K562 (cell line): ENCODE data around the gene HSPA1B. TPM values are rescaled to one million over a fixed set of nuclear protein-coding genes. Genes with fewer than 3 reads are reported as not detected.
A peak's percentile ranks its signal among the peaks of the same experiment; 100 is the strongest.

ENCODE experiments used
- ATAC-seq: fragments of 200-7000 bp; cut with Tn5 transposase; 3 replicates; pipeline ENCODE4 v1.9.1; 2020; ENCODE audit warnings: moderate library complexity
- BruUV-seq: library from RNA; stranded (reverse); fragments of 400-500 nt; replicated peaks from 2 replicates; lab custom pipeline; 2021; lab: Mats Ljungman, UMichigan
- CTCF ChIA-PET: fragments of 300-600 bp; formaldehyde crosslinking; extraction: SDS; loops from one replicate; lab custom pipeline; 2021; ENCODE audit warnings: low intra/inter-chr PET ratio; lab: Yijun Ruan, JAX
- POLR2A ChIA-PET: fragments of 300-600, 350-650 bp; sonication (Branson Sonifier 250); formaldehyde crosslinking; extraction: SDS; loops from one replicate; lab custom pipeline; 2021; ENCODE audit warnings: antibody characterized with exemption, inconsistent platforms; lab: Yijun Ruan, JAX
- DNase-seq, 4 experiments: peaks; one replicate each; pipeline versions ENCODE4 v3.0.0 to v3.0.0-alpha.2; 2011 to 2018; ENCODE audit warnings: low spot score in 3 of 4, mixed read lengths in 3 of 4; ENCODE audit errors: extremely low read depth in 1 of 4
- FAIRE-seq: peaks from 2 replicates; lab custom pipeline; 2011; peaks lifted over from hg19 to GRCh38; lab: Jason Lieb, UNC
- H2AFZ ChIP-seq: 2 replicates; pipeline ENCODE4 v1.6.0; 2011; ENCODE audit warnings: low read depth, low read length, control low read depth, inconsistent platforms
- H3K27ac ChIP-seq: fragments of 200-600 bp; 3 replicates; pipeline ENCODE4 v1.8.0; 2011; ENCODE audit warnings: low read depth, mild to moderate bottlenecking, control low read depth, inconsistent platforms, low read length, moderate library complexity, mixed read lengths; ENCODE audit errors: extremely low read depth
- H3K27me3 ChIP-seq, 2 experiments: fragments of 300-600 bp in 1 of 2; 2 replicates in 1 of 2; 3 replicates in 1 of 2; pipeline versions ENCODE4 v1.6.0 to v1.8.0; 2011; ENCODE audit warnings: inconsistent platforms in 2 of 2, low read length in 2 of 2, mild to moderate bottlenecking in 1 of 2, mixed read lengths in 1 of 2, moderate library complexity in 1 of 2; ENCODE audit not compliant: control insufficient read depth in 2 of 2, insufficient read depth in 2 of 2
- H3K36me3 ChIP-seq: fragments of 300-600 bp; 3 replicates; pipeline ENCODE4 v1.8.0; 2011; ENCODE audit warnings: mild to moderate bottlenecking, low read length, inconsistent platforms; ENCODE audit not compliant: control insufficient read depth, insufficient read depth
- H3K4me1 ChIP-seq, 2 experiments: fragments of 200-600 bp in 1 of 2; replicated peaks in 1 of 2; 2 replicates in 1 of 2; 3 replicates in 1 of 2; pipeline versions ENCODE4 v1.5.1 to v1.8.0; 2011; ENCODE audit warnings: inconsistent platforms in 2 of 2, low read length in 2 of 2, mild to moderate bottlenecking in 1 of 2, mixed read lengths in 1 of 2, moderate library complexity in 1 of 2; ENCODE audit not compliant: control insufficient read depth in 2 of 2, insufficient read depth in 2 of 2
- H3K4me2 ChIP-seq: 2 replicates; pipeline ENCODE4 v1.6.1; 2011; ENCODE audit warnings: low read length, control low read depth, inconsistent platforms, mixed read lengths; ENCODE audit not compliant: insufficient read depth
- H3K4me3 ChIP-seq: fragments of 200-600 bp; sonication (generic), shearing (Covaris generic); 2 replicates; pipeline ENCODE4 v1.5.1; 2016; ENCODE audit warnings: control low read depth, inconsistent platforms
- H3K79me2 ChIP-seq: fragments of 200-600 bp; 3 replicates; pipeline ENCODE4 v1.8.0; 2011; ENCODE audit warnings: low read length, inconsistent platforms; ENCODE audit not compliant: control insufficient read depth, insufficient read depth
- H3K9ac ChIP-seq, 2 experiments: 2 replicates each; pipeline versions ENCODE4 v1.6.0 to v1.6.1; 2011; ENCODE audit warnings: low read depth in 2 of 2, low read length in 2 of 2, control low read depth in 1 of 2, inconsistent platforms in 1 of 2, mild to moderate bottlenecking in 1 of 2, mixed read lengths in 1 of 2; ENCODE audit not compliant: insufficient read depth in 1 of 2
- H3K9me1 ChIP-seq: one replicate; pipeline ENCODE4 v1.6.0; 2011; ENCODE audit warnings: inconsistent platforms, mild to moderate bottlenecking, low read length, moderate library complexity; ENCODE audit not compliant: control insufficient read depth, insufficient read depth
- H3K9me3 ChIP-seq: replicated peaks from 2 replicates; pipeline ENCODE4 v1.5.1; 2011; ENCODE audit warnings: low read depth, low read length, inconsistent platforms; ENCODE audit not compliant: control insufficient read depth, insufficient read depth
- H4K20me1 ChIP-seq: replicated peaks from 2 replicates; pipeline ENCODE4 v1.6.1; 2011; ENCODE audit warnings: low read length, inconsistent platforms, mixed read lengths; ENCODE audit not compliant: control insufficient read depth, insufficient read depth
- ESRRB ChIP-seq: fragments of 250-450 bp; sonication (Bioruptor Pico); IDR thresholded peaks from 2 replicates; pipeline ENCODE4 v1.5.0; 2020; ENCODE audit warnings: mild to moderate bottlenecking, moderate library complexity, borderline replicate concordance
- MED1 ChIP-seq: sonication (generic); formaldehyde crosslinking; IDR thresholded peaks from 2 replicates; pipeline ENCODE4 v1.8.1; 2023; ENCODE audit warnings: missing genetic modification reagents, borderline replicate concordance
- PML ChIP-seq: IDR thresholded peaks from 2 replicates; pipeline ENCODE4 v1.6.1; 2012; ENCODE audit warnings: low read length, inconsistent platforms
- POLR2AphosphoS5 ChIP-seq: IDR thresholded peaks from 2 replicates; pipeline ENCODE4 v1.6.1; 2011; ENCODE audit warnings: mild to moderate bottlenecking, low read depth, low read length, moderate library complexity; ENCODE audit not compliant: control insufficient read depth, insufficient read depth
- POLR2G ChIP-seq: fragments of 200-400 bp; formaldehyde crosslinking; IDR thresholded peaks from 2 replicates; pipeline ENCODE4 v1.6.1; 2017; ENCODE audit warnings: low read depth, mild to moderate bottlenecking, antibody characterized with exemption, low read length, moderate library complexity
- RBFOX2 ChIP-seq: fragments of 200-400 bp; formaldehyde crosslinking; IDR thresholded peaks from 2 replicates; pipeline ENCODE4 v1.6.1; 2017; ENCODE audit warnings: low read depth, mild to moderate bottlenecking, low read length, moderate library complexity
- SNRNP70 ChIP-seq: fragments of 200-400 bp; formaldehyde crosslinking; optimal IDR thresholded peaks from 2 replicates; pipeline ENCODE3; 2017; ENCODE audit warnings: low read depth, low read length
- SUPT5H ChIP-seq: fragments of 450-650 bp; IDR thresholded peaks from 2 replicates; pipeline ENCODE4 v1.6.1; 2016
- USF2 ChIP-seq: sonication (generic); formaldehyde crosslinking; IDR thresholded peaks from 2 replicates; pipeline ENCODE4 v1.5.0; 2020; ENCODE audit warnings: missing genetic modification reagents
- ZNF398 ChIP-seq: fragments of 250-450 bp; sonication (Bioruptor Pico); IDR thresholded peaks from 2 replicates; pipeline ENCODE4 v1.8.0; 2021; ENCODE audit warnings: moderate library complexity, mild to moderate bottlenecking, inconsistent platforms
- ZNF586 ChIP-seq: fragments of 450-650 bp; formaldehyde crosslinking; conservative IDR thresholded peaks from 2 replicates; pipeline ENCODE4 v1.4.0; 2020; ENCODE audit warnings: mild to moderate bottlenecking, moderate library complexity
- ZNF77 ChIP-seq: fragments of 250-450 bp; sonication (Bioruptor Pico); IDR thresholded peaks from 2 replicates; pipeline ENCODE4 v1.5.0; 2020
- WGBS: fragments of 100-300 bp; shearing (Covaris generic); methylation state at CpG from one replicate; pipeline ENCODE4 v1.1.6; 2016; ENCODE audit warnings: low coverage, mixed read lengths; ENCODE audit not compliant: insufficient coverage; ENCODE audit errors: missing lambda C conversion rate; 5-methylcytosine and 5-hydroxymethylcytosine counted together
- in situ Hi-C: fragments of 300-500 bp; cut with MboI; formaldehyde crosslinking; loops from 4 replicates; pipeline ENCODE4 v1.15.0; 2018; ENCODE audit warnings: inconsistent platforms, mixed read lengths
- intact Hi-C: fragments of 100-400 bp; cut with micrococcal nuclease; formaldehyde crosslinking; loops from 2 replicates; pipeline ENCODE4 v1.14.2; 2022
- polyA plus RNA-seq, 8 experiments: library from polyadenylated mRNA; depleted of rRNA in 4 of 8; stranded (reverse) in 5 of 8; unstranded in 3 of 8; fragments of >200 nt; fragmentation: Nextera tagmentation in 2 of 8; fragmentation: Illumina TruSeq in 1 of 8; extraction: Ambion mirVana in 2 of 8; extraction: Trizol in 1 of 8; gene quantifications; 2 replicates each; pipeline versions ENCODE4 v1.2.1 to v1.2.3, GENCODE V29; 2011 to 2014; ENCODE audit warnings: inconsistent platforms in 1 of 8, missing spikeins in 1 of 8
- total RNA-seq, 7 experiments: library from RNA; depleted of rRNA in 6 of 7; stranded (reverse); fragments of >200 nt in 6 of 7; fragmentation: Illumina TruSeq in 2 of 7; extraction: Trizol in 2 of 7; gene quantifications; 2 replicates each; pipeline versions ENCODE4 v1.2.1 to v1.2.3, GENCODE V29; 2011 to 2021; ENCODE audit warnings: low replicate concordance in 1 of 7

HSPA1B gene
- total and polyA plus RNA-seq, 9 of the 15 experiments (the other 6 are each of a cell fraction or from before 2014, with no cell fraction given) = 0.27 to 227 (median 51.2) TPM

GRCh38 chr6:31784098-31784925, 43.2 kb upstream of the HSPA1B start:
- H3K9me1 ChIP-seq = no peaks in the 10 kb centered on the region
- in situ Hi-C loops (no loop called here), intact Hi-C loops (no loop called here)
- H3K4me1 ChIP-seq = peaks cover 0 to 30% of the 10 kb centered on the region in 2 experiments; a peak in 1 of 5 replicates
- H3K9me3 ChIP-seq = no peaks in the 10 kb centered on the region
- peaks cover 4% of the 10 kb centered on the region for H3K79me2 ChIP-seq
- H3K4me3 ChIP-seq = no peak overlapping the region
- H3K9ac ChIP-seq = peak overlapping the region in 1 of 2 experiments; percentile 70; a peak in 2 of 4 replicates
- CTCF ChIA-PET = no interaction called here
- peaks cover 94% of the 10 kb centered on the region for H3K36me3 ChIP-seq
- ATAC-seq = no peak
- WGBS = 90% methylated on average over 15 of the region's 15 CpGs
- H3K27me3 ChIP-seq = no peaks in the 10 kb centered on the region
- H3K27ac ChIP-seq = no peak overlapping the region
- no peaks in the 10 kb centered on the region for H4K20me1 ChIP-seq
- no peak overlapping the region for H3K4me2 ChIP-seq
- TF ChIP-seq PML (0 out of 2 replicates have a peak, but pooled peaks have one; percentile 28), ZNF586 (CRISPR knock-in tag) (no peak), MED1 (CRISPR knock-in tag) (0 out of 2 replicates have a peak, but pooled peaks have one; percentile 16), POLR2AphosphoS5 (0 out of 2 replicates have a peak, but pooled peaks have one; percentile 1), ESRRB (CRISPR knock-in tag) (no peak), USF2 (no peak), SUPT5H (no peak; the same call in 1 of the 2 replicates), POLR2G (peak; percentile 47), SNRNP70 (peak; percentile 71), ZNF77 (no peak), ZNF398 (CRISPR knock-in tag) (no peak), RBFOX2 (peak; percentile 57)
- no peak overlapping the region for H2AFZ ChIP-seq
- no peak for DNase-seq
- BruUV-seq = no TSS peak
- FAIRE-seq = no peak
- POLR2A ChIA-PET = interaction anchor here (0.6 to 2.4 kb wide), 12 partner anchors 10 to 94 kb away, joined by 3 to 10 read pairs (median 4); partner anchors contain the start of genes HSPA1A, HSPA1B, HSPA1L and LSM2
